GM18861 (cell line): ENCODE measurements around the gene TMEM232.

ENCODE experiments used
- ATAC-seq: cut with Tn5 transposase; IDR thresholded peaks from one replicate; pipeline ENCODE4 v1.9.1; 2021; ENCODE audit not compliant: unreplicated experiment

The TMEM232 gene

DNA sequence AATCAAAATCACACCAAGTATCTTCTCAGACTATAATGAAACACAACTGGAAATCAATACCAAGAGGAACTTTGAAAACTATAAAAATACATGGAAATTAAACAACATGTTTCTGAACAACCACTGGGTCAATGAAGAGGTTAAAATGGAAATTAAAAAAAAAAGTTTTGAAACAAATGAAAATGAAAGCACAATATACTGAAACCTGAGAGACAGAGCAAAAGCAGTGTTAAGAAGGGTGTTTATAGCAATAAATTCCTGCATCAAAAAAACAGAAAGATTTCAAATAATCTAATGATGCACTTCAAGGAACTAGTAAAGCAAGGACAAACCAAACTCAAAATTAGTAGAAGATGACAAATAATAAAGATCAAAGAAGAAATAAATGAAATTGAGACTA, 92.0 kb downstream of the TMEM232 start:
- ATAC-seq: no peak

DNA sequence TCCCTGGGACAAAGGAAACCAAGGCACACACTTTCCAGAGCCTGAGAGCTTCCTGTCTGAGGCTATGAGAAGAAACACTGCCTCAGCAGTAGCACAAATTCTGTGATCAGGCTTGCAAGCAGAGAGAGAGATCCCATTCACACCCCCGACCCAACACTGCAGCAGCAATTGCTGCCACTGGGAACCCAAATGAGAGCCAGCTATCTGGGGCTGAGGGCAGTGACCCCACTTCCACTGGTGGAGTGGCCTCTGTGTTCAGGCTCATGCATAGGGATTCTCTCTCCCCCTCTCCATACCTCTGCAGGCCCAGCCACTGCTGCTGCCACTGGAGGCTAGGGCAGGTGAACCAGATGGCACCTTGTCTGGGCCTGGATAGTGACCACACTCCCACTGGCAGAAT, 95.2 kb downstream of the TMEM232 start:
- ATAC-seq: no peak

DNA sequence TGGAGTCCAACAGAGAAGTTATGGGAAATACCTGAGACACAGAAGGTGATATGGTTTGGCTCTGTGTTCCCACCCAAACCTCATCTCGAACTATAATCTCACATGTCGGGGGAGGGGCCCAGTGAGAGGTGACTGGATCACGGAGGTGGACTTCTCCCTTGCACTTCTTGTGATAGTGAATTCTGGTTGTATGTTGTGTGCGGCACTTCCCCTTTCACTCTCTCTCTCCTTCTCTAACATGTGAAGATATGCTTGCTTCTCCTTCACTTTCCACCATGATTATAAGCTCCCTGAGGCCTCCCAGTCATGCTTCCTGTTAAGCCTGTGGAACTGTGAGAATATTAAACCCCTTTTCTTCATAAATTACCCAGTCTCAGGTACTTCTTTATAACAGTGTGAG, 96.1 kb downstream of the TMEM232 start:
- no peak for ATAC-seq

DNA sequence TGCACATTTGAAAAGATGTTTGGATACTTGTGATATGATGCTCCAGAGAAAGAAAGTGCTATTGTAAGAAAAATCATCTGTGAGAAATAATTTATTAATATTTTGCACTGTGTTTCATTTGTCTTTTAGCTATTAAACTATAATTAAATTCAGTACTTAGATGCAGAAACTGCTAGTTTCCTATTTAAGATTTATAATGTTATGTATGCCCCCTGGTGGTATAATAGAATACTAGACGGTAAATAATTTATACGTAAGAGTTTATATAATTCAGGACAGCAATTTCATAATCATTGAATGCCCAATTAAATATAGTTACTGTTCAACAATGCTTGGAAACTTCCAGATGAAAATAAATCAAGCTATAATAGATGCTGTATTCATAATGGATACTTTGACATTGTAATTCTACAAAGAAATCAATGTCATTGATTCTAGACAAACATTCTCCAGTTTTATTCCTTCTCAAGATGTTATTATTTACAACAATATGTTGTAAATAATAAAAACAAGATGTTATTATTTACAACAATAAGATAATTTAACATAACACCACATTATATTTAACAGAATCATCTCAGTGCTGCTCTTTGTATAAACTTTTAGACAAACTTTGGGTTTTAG, 101.0 kb downstream of the TMEM232 start:
- ATAC-seq: no peak

DNA sequence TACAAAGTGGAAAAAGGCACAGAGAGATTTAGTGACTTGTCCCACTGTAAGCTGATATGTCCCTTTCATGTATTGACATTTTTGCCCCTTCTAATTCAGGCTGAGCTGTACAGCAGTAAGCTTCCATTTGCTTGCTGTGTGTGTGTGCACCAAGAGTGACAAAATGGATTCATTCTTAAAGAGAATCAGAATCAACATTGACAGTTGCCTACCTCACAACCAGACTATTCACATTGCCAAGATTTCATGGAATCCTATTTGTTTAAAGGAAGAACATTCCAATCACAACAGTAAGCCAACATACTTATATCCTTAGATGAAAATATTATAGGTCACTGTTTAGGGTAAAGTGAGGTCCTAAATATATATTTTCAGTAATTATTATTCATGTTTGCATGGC, 102.6 kb downstream of the TMEM232 start:
- no peak for ATAC-seq

DNA sequence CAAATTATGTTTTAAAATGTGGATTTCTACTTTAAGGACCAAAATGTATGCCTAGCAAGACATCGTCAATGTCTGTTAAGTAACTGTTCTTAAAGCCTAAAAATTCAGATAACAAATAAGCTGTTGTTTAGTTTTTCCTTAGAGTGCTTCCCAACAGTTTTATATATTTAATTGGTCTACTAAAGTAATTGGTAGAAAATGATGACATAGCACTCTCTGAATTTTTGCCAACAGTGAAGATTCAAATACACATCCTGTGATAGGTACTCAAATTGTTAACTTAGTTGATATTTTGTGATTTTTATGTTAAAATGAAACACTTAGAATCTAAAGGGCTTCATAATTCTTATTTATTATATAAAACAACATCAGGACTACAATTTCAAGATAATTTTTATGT, 107.5 kb downstream of the TMEM232 start:
- ATAC-seq: no peak

DNA sequence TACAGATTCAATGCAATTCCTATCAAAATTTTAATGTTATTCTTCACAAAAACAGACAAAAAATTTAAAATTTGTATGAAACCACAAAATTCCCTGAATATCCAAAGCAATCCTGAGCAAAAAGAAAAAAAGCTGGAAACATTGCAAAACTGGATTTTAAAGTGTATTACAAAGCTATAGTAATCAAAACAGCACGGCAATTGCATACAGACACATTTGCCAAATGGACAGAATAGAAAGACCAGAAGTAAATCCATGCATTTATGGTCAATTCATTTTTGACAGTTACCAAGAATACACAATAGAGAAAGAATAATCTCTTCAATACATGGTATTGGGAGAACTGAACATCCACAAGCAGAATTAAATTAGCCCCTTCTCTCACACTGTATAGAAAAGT, 110.5 kb downstream of the TMEM232 start:
- ATAC-seq: no peak

DNA sequence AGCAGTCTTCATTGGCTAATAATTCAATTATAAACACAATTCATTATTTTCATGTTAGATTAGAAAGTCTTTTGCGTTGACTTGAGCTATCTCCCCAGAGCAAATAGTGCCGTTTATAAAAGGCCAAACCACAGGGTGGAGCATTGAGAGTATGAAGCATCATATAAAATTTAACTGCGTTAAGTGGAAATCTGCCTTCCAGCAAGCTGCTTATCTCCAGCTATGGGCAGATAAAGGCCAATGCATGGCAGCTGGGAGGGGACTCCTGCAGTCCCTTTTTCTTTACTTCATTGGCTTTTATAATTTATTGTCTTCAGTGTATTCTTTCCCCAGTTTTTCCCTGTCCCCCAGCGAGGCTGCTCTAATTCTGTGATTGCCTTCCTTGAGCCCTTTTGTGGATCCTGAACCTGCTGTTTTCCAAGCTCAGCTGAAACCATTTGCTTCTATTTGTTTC, 113.7 kb downstream of the TMEM232 start:
- no peak for ATAC-seq

DNA sequence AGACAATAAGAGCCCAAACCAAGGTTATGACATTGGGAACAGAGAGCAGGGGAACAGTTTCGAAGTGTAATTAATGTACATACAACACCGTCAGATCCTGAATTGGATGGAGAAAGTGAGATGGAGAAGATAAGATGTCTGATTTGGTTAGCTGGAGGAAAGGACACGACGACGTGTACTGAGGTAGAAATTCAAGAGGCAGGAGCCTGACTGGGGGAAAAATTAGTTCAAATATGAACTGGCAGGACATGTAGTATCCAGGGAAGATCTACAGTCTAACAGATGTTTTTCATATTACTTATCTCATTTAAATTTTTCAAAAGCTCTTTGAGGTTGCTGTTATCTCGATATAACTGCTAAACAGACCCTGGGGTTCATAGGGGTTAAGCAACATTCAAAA, 114.7 kb downstream of the TMEM232 start:
- no peak for ATAC-seq

DNA sequence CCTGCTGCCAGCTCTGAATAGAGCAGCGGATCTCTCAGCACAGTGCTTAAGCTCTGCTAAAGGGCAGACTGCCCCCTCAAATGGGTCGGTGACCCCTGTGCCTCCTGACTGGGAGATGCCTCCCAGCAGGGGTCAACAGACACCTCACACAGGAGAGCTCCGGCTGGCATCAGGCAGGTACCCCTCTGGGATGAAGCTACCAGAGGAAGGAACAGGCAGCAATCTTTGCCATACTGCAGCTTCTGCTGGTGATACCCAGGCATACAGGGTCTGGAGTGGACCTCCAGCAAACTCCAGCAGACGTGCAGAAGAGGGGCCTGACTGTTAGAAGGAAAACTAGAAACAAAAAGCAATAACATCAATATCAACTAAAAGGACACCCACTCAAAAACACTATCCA, 131.6 kb downstream of the TMEM232 start:
- no peak for ATAC-seq

DNA sequence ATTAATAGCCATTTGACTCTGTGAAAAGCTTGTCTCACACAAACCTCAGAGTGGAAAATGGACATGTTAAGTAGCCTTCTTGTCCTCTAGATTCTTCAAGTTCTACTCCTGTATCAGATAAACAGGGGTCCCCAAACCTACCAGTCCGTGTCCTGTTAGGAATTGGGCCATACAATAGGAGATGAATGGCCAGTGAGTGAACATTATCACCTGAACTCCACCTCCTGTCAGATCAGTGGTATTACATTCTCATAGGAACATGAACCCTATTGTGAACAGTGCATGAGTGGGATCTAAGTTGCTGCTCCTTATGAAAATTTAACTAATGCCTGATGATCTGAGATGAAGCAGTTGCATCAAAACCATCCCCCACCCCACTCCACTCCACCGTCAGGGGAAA, 136.3 kb downstream of the TMEM232 start:
- no peak for ATAC-seq

DNA sequence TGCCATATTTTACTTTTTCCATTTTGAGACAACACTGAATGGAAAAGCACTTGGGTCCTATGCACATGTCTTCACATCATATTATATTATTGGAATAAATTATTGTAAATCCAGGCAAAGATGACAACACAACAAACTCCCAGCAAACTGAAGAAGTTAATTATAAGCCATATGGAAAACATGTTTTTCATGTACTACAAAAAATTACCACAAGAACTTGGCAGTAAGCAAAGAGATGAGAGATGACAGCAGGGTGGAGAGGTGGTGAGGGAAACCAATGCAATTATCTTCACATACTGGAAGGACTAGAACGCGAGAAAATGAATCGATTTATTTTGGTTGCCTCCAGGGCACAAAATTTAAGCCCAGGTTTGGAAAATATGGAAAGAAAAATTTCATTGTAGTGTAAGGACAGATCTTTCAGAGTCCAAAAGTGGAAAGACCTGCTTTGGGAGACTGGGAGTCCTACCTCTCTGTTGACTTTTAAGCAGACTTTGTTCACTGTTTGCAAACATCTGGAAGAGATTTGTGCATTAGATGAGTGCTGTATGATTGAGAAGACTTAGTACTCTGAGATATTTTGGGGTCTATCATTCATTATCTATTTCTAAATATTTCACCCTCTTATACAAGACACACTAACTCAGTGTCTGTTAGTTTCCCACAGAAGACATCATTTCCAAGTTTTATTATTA, 138.0 kb downstream of the TMEM232 start:
- no peak for ATAC-seq

DNA sequence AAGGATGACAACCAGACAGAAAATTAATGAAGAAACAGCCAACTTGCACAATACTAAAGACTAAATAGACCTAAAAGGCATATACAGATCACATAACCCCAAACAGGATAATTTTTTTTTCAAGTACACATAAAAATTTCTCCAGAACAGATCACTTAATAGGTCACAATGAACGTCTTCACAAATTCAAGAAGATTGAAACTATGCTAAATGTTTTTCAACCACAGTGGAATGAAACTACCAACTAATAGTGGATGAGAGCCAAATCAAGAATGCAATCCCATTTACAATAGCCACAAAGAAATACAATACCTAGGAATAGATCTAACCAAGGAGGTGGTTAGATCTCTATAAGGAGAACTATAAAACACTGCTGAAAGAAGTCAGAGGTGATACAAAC, 145.8 kb downstream of the TMEM232 start:
- ATAC-seq: no peak

DNA sequence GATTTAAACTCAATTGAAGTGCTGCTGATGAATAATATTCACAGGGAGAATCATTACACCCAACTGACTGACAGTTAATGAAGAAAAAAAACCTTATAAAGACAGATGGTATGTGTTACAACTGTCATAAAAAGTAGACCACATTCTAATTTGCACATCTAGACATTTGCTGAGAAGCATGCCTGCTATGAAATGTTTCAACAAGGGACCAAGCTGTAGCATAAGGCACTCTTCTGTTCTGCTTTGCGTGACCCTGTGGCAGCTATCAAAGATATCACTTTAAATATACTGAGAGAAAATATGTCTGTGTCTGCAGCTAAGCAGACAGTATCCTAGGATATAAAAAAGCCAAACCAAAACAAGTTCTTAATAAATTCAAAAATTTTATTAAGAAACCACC, 153.7 kb downstream of the TMEM232 start:
- ATAC-seq: no peak

DNA sequence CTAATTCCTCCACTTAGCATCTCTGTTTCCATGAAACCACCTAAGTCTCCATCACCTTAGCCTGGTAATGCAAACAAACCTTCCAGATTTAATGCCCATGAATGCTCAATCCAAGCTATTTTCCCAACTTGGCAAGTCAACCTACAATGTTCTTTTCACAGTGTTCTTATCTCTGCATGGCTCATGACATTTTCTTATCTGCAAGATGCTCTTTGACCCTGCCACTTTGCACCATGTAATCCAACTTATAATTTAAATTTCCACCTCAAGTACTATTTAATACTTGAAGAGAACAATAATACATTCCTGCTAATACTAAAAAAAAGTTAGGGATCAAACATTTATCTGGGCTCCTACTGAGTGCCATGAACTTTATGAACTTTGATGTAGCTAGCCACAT, 164.3 kb downstream of the TMEM232 start:
- ATAC-seq: no peak

DNA sequence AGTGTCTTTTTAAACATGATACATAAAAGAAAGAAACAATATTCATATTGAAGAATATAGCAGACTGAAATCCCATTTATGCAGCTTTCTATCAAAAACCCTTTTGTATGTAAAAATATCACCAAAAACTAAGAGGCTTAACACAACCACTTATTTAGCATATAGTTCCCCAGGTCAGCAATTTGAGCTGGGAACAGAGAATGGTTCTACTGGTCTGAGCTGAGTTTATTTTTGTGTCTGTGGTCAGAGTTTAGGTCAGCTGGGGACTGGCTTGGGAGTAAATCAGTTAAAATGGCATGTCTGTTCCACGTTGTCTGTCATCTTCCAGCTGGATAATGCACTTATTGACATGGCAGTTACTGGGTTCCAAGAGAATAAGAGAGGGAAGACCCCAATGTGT, 165.0 kb downstream of the TMEM232 start:
- no peak for ATAC-seq

DNA sequence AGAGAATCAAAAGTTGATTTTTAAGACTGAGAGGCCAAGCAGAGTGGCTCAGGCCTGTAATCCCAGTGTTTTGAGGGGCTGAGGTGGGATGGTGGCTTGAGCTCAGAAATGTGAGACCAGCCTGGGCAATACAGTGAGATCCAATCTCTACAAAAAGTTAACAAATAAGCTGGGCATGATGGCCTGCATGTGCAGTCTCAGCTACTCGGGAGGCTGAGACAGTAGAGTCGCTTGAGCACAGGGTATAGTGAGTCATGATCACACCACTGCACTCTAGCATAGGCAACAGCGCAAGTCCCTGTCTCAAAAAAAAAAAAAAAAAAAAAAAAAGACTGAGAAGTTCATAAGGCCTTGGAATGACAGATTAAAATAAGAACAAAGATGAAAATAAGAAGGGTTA, 177.2 kb downstream of the TMEM232 start:
- ATAC-seq: no peak

DNA sequence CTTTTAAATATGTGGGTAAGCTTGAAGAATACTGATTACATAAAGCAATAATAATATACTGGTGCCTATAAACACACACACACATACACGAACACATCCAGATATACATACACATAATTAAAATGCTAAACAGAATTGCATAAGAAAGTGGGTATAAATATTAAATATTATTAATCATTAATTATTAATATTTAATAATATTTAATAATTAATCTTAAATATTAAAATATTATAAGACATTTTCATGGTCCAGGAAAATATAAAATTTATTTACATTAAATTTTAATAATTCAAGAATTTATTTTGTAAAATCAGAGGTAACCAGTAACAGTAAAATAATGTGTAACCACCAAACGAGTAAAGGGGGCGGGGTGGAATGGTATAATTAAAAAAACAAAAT, 178.3 kb downstream of the TMEM232 start:
- ATAC-seq: no peak

DNA sequence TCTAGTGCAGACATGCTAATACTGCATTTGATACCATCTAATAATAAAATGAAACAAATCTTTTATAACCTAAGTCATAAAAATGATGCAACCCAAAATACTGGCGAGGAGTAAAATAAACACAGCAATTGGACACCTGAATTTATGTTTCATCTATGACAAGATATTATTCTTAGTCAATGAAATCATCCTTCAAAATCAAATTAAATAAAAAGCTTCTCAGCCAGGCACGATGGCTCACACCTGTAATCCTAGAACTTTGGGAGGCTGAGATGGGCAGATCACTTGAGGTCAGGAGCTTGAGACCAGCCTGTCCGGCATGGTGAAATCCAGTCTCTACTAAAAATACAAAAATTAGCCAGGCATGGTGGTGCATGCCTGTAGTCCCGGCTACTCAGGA, 179.0 kb downstream of the TMEM232 start:
- no peak for ATAC-seq

DNA sequence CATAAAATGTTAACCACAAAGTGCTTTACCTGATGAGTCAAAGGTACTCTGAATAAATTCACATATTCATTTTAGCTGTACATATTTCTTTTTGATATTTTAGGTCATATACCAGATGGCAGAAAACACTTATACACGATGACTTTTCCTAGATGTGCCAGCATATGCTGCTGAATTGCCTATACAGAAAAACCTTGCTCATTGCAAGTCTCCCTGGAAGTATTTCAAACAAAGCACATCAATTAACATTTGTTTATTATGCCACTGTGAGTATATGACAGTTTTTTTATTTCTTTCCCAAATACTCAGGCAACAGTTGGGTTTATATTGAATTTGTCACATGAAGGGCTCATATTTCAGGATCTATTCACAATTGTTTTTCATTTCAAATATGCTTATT, 180.8 kb downstream of the TMEM232 start:
- no peak for ATAC-seq

DNA sequence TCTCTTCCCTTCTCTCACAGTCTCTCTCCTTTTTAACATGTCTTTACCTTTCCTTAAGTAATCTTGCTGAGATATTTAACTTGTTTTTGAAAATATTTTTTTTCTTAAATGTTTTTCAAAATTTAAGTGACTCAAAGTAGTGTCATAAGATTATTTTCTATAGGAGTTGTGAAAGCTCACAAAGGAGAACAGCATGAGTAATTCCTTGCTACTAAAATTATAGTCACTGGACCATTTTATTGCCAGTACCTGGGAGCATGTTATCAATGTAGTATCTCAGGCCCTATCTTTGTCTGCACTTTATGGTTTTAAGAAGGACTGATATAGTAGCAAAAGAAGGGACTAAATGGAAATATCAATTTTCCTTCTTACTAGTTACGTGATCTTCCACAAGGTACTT, 181.9 kb downstream of the TMEM232 start:
- ATAC-seq: no peak

DNA sequence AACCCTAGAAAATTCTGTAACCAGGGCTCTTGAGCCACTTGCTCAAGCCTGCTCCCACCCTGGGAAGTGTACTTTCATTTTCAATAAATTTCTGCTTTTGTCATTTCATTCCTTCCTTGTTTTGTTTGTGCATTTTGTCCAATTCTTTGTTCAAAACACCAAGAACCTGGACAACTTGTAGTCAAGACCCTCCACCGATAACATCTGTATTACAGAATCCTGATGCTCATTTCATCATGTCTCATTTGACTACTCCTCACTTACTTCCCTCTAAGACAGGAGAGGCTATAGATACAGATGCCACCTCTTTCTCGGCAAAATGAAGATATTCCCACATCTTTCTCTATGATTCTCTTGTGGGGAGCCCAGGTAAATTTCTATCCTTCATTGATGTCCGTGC, 183.5 kb downstream of the TMEM232 start:
- ATAC-seq: no peak
